Naive thymus-derived CD8-positive, alpha-beta T cell (primary cell): ENCODE measurements around the gene NRXN3. TPM values are rescaled to one million over a fixed set of nuclear protein-coding genes. Genes with fewer than 3 reads are reported as not detected.
"Not testable (repeated sequence)": the region's sequence is repeated elsewhere in the genome, so short reads cannot be mapped to it uniquely, and the experiment has no call there.

Source experiments
- ATAC-seq, 2 donors: fragments of 150-1000 bp; cut with Tn5 transposase in 1 of 2; sonication (Bioruptor Pico), chemical (Tn5 transposase) in 1 of 2; 1 replicate in 1 of 2; 2 replicates in 1 of 2; pipeline ENCODE4 v1.10.0; 2021; ENCODE audit warnings: mild to moderate bottlenecking in 2 of 2, moderate library complexity in 2 of 2
- POLR2A ChIA-PET: fragments of 350-600 bp; sonication (Branson Sonifier 250); formaldehyde crosslinking; loops from one replicate; lab custom pipeline; 2021; ENCODE audit warnings: antibody characterized with exemption; lab: Charles Lee
- DNase-seq, 10 donors: peaks; one replicate each; pipeline versions ENCODE4 v3.0.0 to v3.0.0-alpha.2; 2020 to 2022
- H3K27ac Mint-ChIP-seq, 10 donors: one replicate each; pipeline ENCODE4 v1.8.0; 2020 to 2022; ENCODE audit warnings: mild to moderate bottlenecking in 10 of 10, mixed read lengths in 10 of 10, moderate library complexity in 4 of 10, inconsistent platforms in 1 of 10
- H3K27me3 Mint-ChIP-seq, 5 donors: one replicate each; pipeline ENCODE4 v1.8.0; 2021 to 2022; ENCODE audit warnings: mixed read lengths in 5 of 5
- H3K36me3 Mint-ChIP-seq, 3 donors: one replicate each; pipeline ENCODE4 v1.8.0; 2020 to 2022; ENCODE audit warnings: mixed read lengths in 3 of 3, mild to moderate bottlenecking in 2 of 3, inconsistent platforms in 1 of 3
- H3K4me1 Mint-ChIP-seq, 4 donors: one replicate each; pipeline ENCODE4 v1.8.0; 2021 to 2022; ENCODE audit warnings: mixed read lengths in 4 of 4
- H3K4me3 Mint-ChIP-seq, 10 donors: one replicate each; pipeline ENCODE4 v1.8.0; 2020 to 2022; ENCODE audit warnings: mild to moderate bottlenecking in 10 of 10, mixed read lengths in 10 of 10, moderate library complexity in 6 of 10, inconsistent platforms in 1 of 10
- H3K9me3 Mint-ChIP-seq, 9 donors: one replicate each; pipeline ENCODE4 v1.8.0; 2020 to 2022; ENCODE audit warnings: mixed read lengths in 9 of 9, mild to moderate bottlenecking in 3 of 9, inconsistent platforms in 1 of 9, moderate library complexity in 1 of 9
- polyA plus RNA-seq, 3 donors: library from polyadenylated mRNA; unstranded; fragments of 300-500 nt; fragmentation: Illumina TruSeq; gene quantifications; one replicate each; pipeline ENCODE4 v1.2.3, GENCODE V29; 2021
- total RNA-seq, 8 experiments: library from RNA in 2 of 8; stranded (reverse) in 2 of 8; gene quantifications; one replicate each; pipeline ENCODE4 v1.2.3 and lab custom pipeline; 2021 to 2026

Gene NRXN3
- total and polyA plus RNA-seq, 5 experiments from 2014 or later, result not detected

DNA sequence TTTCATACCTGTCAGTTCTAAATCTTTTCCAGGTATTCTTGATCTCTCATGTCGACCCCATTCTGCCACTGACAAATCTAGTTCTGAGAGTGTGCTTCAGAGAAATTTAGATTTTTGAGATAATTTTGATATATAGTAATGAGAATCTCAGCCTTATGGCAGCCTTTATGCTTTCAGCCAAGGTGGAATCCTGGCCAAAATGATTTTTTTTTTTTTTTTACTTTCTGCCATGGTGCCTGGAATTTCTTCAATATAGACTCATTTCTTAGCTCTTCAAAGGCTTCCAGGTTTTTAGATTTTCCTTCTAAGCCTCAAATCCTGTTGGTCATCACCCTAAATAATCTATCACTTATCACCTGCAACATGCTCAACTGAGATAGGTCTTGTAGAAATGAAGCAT is 926.6 kb downstream of the NRXN3 start:
- Mint-ChIP-seq H3K27me3 (peaks cover 0 to 7% (median 0%) of the 10 kb centered on the region in 5 donors), H3K9me3 (peaks cover 0 to 11% (median 4%) of the 10 kb centered on the region in 9 donors)
- no peak for DNase-seq

DNA sequence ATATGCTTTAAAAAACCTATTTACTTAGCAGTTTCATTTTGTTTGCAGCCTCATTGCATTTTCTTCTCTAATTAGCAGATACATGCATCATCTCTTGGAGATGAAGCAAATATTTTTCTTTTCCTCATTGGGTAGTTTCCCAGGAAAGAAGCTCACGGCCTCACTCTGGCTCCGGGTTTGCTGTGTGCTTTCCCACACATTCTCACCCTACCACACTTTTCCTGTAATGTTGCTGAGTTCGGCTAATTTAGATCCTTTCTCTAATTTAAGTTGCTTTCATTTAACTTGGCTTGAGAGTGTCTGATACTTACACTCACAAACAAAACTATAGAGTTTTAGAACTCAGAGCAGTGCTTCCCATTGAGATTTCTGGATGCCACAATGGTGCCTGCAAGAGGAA is 928.2 kb downstream of the NRXN3 start:
- no peak overlapping the region for H3K4me3 Mint-ChIP-seq
- POLR2A ChIA-PET, result no interaction called here

More for the DNA sequence above, 926.6 kb downstream of the NRXN3 start:
- H3K4me3 Mint-ChIP-seq, result no peak overlapping the region
- H3K36me3 Mint-ChIP-seq, result no peaks in the 10 kb centered on the region
- H3K4me1 Mint-ChIP-seq, result no peaks in the 10 kb centered on the region
- H3K27ac Mint-ChIP-seq, result no peak overlapping the region
- POLR2A ChIA-PET, result no interaction called here
- no peak for ATAC-seq

GRCh38 chr14:79100578-79100977 is 930.4 kb downstream of the NRXN3 start:
- DNase-seq (no peak), ATAC-seq (no peak)
- H3K4me1 Mint-ChIP-seq, result no peaks in the 10 kb centered on the region
- H3K36me3 Mint-ChIP-seq, result no peaks in the 10 kb centered on the region
- H3K27ac Mint-ChIP-seq, result no peak overlapping the region
- POLR2A ChIA-PET, result no interaction called here
- peaks cover 0 to 5% (median 0%) of the 10 kb centered on the region in 5 donors for H3K27me3 Mint-ChIP-seq
- no peak overlapping the region for H3K4me3 Mint-ChIP-seq
- H3K9me3 Mint-ChIP-seq, result peaks cover 0 to 11% (median 2%) of the 10 kb centered on the region in 9 donors

More for the DNA sequence above, 928.2 kb downstream of the NRXN3 start:
- Mint-ChIP-seq H3K36me3 (no peaks in the 10 kb centered on the region), H3K27ac (no peak overlapping the region), H3K27me3 (peaks cover 0 to 7% (median 0%) of the 10 kb centered on the region in 5 donors), H3K4me1 (no peaks in the 10 kb centered on the region), H3K9me3 (peaks cover 0 to 12% (median 4%) of the 10 kb centered on the region in 9 donors)
- DNase-seq (no peak), ATAC-seq (no peak)

DNA sequence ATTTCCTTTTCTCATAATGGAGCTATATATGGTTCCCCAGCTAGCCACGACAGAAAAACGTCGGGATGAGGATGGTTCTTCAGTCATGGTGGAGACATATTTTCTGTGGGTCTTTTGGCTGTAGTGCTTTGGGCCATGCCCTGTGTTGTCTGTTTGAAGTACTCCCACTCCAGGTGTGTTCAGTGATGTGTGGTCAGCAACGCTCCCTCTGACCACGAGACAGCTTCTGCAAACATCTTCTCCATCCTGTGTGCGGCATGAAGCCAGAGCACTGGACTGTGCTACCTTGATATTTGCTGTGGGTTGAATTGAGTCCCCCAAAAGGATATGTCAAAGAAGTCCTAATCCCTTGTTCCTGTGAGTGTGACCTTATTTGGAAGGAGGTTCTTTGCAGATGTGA is 931.2 kb downstream of the NRXN3 start:
- H3K27ac Mint-ChIP-seq, result no peak overlapping the region
- H3K36me3 Mint-ChIP-seq, result no peaks in the 10 kb centered on the region
- POLR2A ChIA-PET, result no interaction called here
- H3K27me3 Mint-ChIP-seq, result peaks cover 0 to 5% (median 0%) of the 10 kb centered on the region in 5 donors
- H3K9me3 Mint-ChIP-seq, result peaks cover 0 to 12% (median 2%) of the 10 kb centered on the region in 9 donors
- H3K4me1 Mint-ChIP-seq, result no peaks in the 10 kb centered on the region
- no peak for ATAC-seq
- DNase-seq, result no peak
- no peak overlapping the region for H3K4me3 Mint-ChIP-seq

DNA sequence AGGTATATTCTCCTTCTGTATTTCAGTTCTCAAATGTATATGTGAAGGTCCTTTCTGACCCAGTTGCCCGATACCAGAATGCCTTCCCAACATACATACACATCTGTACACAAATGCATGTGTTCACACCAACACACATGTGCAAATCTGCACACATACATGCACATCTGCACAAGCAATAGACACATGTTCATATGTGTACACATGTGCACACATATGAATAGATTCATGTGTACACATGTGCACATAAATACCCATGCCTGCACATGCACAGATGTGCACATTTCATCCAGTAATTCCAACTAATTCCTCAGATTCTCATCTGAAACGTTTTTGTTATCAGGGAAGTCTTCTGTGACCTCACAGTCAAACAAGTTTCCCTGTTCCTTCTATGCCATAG is 933.6 kb downstream of the NRXN3 start:
- ATAC-seq, result no peak
- no peak overlapping the region for H3K27ac Mint-ChIP-seq
- peaks cover 0 to 9% (median 2%) of the 10 kb centered on the region in 5 donors for H3K27me3 Mint-ChIP-seq
- H3K4me3 Mint-ChIP-seq, result no peak overlapping the region
- POLR2A ChIA-PET, result no interaction called here
- H3K9me3 Mint-ChIP-seq, result peaks cover 0 to 12% (median 2%) of the 10 kb centered on the region in 9 donors
- H3K4me1 Mint-ChIP-seq, result no peaks in the 10 kb centered on the region
- H3K36me3 Mint-ChIP-seq, result no peaks in the 10 kb centered on the region
- no peak for DNase-seq

- POLR2A ChIA-PET, H3K36me3 Mint-ChIP-seq, ATAC-seq, H3K27me3 Mint-ChIP-seq, H3K4me3 Mint-ChIP-seq, H3K4me1 Mint-ChIP-seq, H3K27ac Mint-ChIP-seq, DNase-seq: not testable (repeated sequence)
- H3K9me3 Mint-ChIP-seq, result peaks cover 0 to 15% (median 2%) of the 10 kb centered on the region in 9 donors
These were observed 940.4 kb downstream of the NRXN3 start for GRCh38 chr14:79110564-79110963.

DNA sequence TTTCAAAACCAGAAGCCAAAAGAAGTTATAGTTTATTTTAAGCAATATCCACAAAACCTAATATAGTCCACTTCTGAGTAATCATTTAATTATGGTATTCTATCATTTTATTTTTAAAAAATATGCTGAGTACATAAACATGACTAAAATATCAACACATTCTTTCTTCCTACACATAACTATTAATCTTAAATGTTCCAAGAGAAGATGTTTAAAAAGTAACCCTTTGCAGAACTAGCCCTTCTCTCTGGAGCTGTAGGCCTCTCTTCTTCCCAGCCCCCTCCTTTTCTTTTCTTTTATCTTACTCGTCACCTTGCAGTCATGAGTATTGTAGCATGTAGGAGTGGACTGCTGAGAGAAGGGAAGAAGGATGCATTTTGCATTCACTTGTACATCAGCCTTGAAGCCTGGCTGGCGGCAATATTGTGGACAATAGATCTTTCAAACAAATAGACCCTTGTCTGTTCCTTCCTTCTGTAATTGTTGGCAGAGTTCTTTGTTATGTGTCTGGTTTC is 941.9 kb downstream of the NRXN3 start:
- DNase-seq (no peak), ATAC-seq (no peak)
- H3K36me3 Mint-ChIP-seq, result no peaks in the 10 kb centered on the region
- POLR2A ChIA-PET, result no interaction called here
- no peak overlapping the region for H3K27ac Mint-ChIP-seq
- peaks cover 0 to 15% (median 2%) of the 10 kb centered on the region in 9 donors for H3K9me3 Mint-ChIP-seq
- no peak overlapping the region for H3K4me3 Mint-ChIP-seq
- peaks cover 0 to 6% (median 0%) of the 10 kb centered on the region in 5 donors for H3K27me3 Mint-ChIP-seq
- H3K4me1 Mint-ChIP-seq, result no peaks in the 10 kb centered on the region

GRCh38 chr14:79117561-79117960 is 947.4 kb downstream of the NRXN3 start:
- H3K9me3 Mint-ChIP-seq, result peaks cover 0 to 15% (median 2%) of the 10 kb centered on the region in 9 donors
- POLR2A ChIA-PET, result no interaction called here
- H3K27me3 Mint-ChIP-seq, result peaks cover 0 to 1% (median 0%) of the 10 kb centered on the region in 5 donors
- no peaks in the 10 kb centered on the region for H3K4me1 Mint-ChIP-seq
- no peak overlapping the region for H3K27ac Mint-ChIP-seq
- ATAC-seq, result no peak
- no peak for DNase-seq
- no peak overlapping the region for H3K4me3 Mint-ChIP-seq
- no peaks in the 10 kb centered on the region for H3K36me3 Mint-ChIP-seq

GRCh38 chr14:79118291-79118690 is 948.1 kb downstream of the NRXN3 start:
- peaks cover 0 to 11% (median under 1%) of the 10 kb centered on the region in 9 donors for H3K9me3 Mint-ChIP-seq
- no peaks in the 10 kb centered on the region for H3K36me3 Mint-ChIP-seq
- H3K4me3 Mint-ChIP-seq, result no peak overlapping the region
- POLR2A ChIA-PET, result no interaction called here
- no peaks in the 10 kb centered on the region for H3K27me3 Mint-ChIP-seq
- DNase-seq, result no peak
- no peaks in the 10 kb centered on the region for H3K4me1 Mint-ChIP-seq
- no peak for ATAC-seq
- H3K27ac Mint-ChIP-seq, result no peak overlapping the region

DNA sequence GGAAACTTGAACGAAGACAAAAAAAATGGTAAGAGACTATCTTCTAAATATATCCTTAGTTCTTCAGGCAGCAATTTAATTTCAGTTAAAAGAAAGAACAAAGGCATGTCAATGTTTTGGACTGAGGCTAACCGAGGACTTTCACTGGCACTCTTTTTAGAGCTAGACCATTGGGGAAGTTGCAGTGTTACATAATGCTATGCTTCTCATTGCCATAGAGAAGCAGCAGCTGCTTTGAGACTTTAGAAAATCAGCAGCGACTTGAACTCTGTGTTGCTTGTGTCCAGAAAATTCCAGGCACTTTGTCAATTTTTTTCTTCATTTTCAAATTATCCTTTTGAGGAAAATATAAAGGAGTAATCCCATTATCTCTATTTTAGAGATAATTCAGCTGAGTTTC is 964.2 kb downstream of the NRXN3 start:
- peaks cover 0 to 3% (median 0%) of the 10 kb centered on the region in 5 donors for H3K27me3 Mint-ChIP-seq
- H3K9me3 Mint-ChIP-seq, result peaks cover 0 to 6% (median 1%) of the 10 kb centered on the region in 9 donors
- POLR2A ChIA-PET, result no interaction called here
- H3K27ac Mint-ChIP-seq, result no peak overlapping the region
- H3K4me3 Mint-ChIP-seq, result no peak overlapping the region
- no peaks in the 10 kb centered on the region for H3K36me3 Mint-ChIP-seq
- DNase-seq, result no peak
- no peak for ATAC-seq
- no peaks in the 10 kb centered on the region for H3K4me1 Mint-ChIP-seq

- no peaks in the 10 kb centered on the region for H3K36me3 Mint-ChIP-seq
- H3K27me3 Mint-ChIP-seq, result peaks cover 0 to 3% (median 0%) of the 10 kb centered on the region in 5 donors
- no peak overlapping the region for H3K4me3 Mint-ChIP-seq
- ATAC-seq, result no peak
- H3K9me3 Mint-ChIP-seq, result peaks cover 0 to 5% (median 1%) of the 10 kb centered on the region in 9 donors
- POLR2A ChIA-PET, result no interaction called here
- no peaks in the 10 kb centered on the region for H3K4me1 Mint-ChIP-seq
- no peak overlapping the region for H3K27ac Mint-ChIP-seq
- DNase-seq, result no peak
These were observed 966.2 kb downstream of the NRXN3 start for GRCh38 chr14:79136071-79137044.

DNA sequence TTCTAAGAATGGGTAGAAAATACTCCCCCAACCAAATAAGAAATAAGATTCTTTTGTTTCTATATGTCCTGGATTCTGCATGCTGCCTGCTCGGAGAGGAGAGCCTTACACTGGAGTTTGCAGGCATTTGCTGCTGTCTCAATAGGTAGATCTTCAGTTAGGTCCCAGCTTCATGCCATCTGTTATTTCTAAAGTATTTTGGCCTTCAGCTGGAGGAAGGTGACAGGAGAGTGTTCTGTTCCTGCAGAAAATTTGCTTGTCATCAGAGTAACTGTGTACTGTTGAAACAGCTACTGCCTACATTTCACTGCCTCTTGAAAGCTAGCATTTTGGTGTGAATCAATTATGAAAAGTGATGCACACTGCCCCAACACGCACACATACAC is 966.9 kb downstream of the NRXN3 start:
- no peaks in the 10 kb centered on the region for H3K36me3 Mint-ChIP-seq
- no peak overlapping the region for H3K27ac Mint-ChIP-seq
- POLR2A ChIA-PET, result no interaction called here
- ATAC-seq (no peak), DNase-seq (no peak)
- H3K4me3 Mint-ChIP-seq, result no peak overlapping the region
- peaks cover 0 to 3% (median 0%) of the 10 kb centered on the region in 5 donors for H3K27me3 Mint-ChIP-seq
- peaks cover 0 to 5% (median 1%) of the 10 kb centered on the region in 9 donors for H3K9me3 Mint-ChIP-seq
- H3K4me1 Mint-ChIP-seq, result no peaks in the 10 kb centered on the region

- Mint-ChIP-seq H3K4me3 (no peak overlapping the region), H3K27me3 (peaks cover 0 to 6% (median 0%) of the 10 kb centered on the region in 5 donors), H3K27ac (no peak overlapping the region), H3K9me3 (peaks cover 0 to 5% (median under 1%) of the 10 kb centered on the region in 9 donors), H3K36me3 (no peaks in the 10 kb centered on the region), H3K4me1 (no peaks in the 10 kb centered on the region)
- DNase-seq (no peak), ATAC-seq (no peak)
- POLR2A ChIA-PET, result no interaction called here
These were observed 967.7 kb downstream of the NRXN3 start for GRCh38 chr14:79137836-79138235.
